Neural cell (in vitro differentiated cells): ENCODE measurements around the gene LRRC46.

Experiments used
- CTCF ChIP-seq: fragments of 450-650 bp; IDR thresholded peaks from 2 replicates; pipeline ENCODE4 v1.5.1; 2014; ENCODE audit warnings: antibody characterized with exemption, mild to moderate bottlenecking, moderate library complexity; ENCODE audit not compliant: poor library complexity, severe bottlenecking
- MXI1 ChIP-seq: fragments of 450-650 bp; conservative IDR thresholded peaks from 2 replicates; pipeline ENCODE4 v1.6.1; 2014; ENCODE audit warnings: antibody characterized with exemption, mild to moderate bottlenecking; ENCODE audit not compliant: poor library complexity, severe bottlenecking
- POLR2AphosphoS5 ChIP-seq: IDR thresholded peaks from 2 replicates; pipeline ENCODE4 v1.6.1; 2012

- TF ChIP-seq POLR2AphosphoS5: no peak
- TF ChIP-seq MXI1: no peak
- TF ChIP-seq CTCF: no peak
These were observed 51.5 kb downstream of the LRRC46 start for GRCh38 chr17:47882695-47883588.
